Gastroesophageal sphincter (tissue), 3 donors: ENCODE data around the gene NPC1.

Experiments used
- CTCF ChIP-seq, 4 experiments: fragments of 200-600 bp in 2 of 4; fragments of 450-650 bp in 2 of 4; sonication (generic) in 1 of 4; IDR thresholded peaks; one replicate each; pipeline ENCODE4 v1.5.1; 2017 to 2019; ENCODE audit warnings: antibody characterized with exemption in 4 of 4, mild to moderate bottlenecking in 2 of 4, moderate library complexity in 2 of 4
- EP300 ChIP-seq: sonication (generic); formaldehyde crosslinking; IDR thresholded peaks from one replicate; pipeline ENCODE4 v1.6.1; 2017; ENCODE audit warnings: antibody characterized with exemption, mild to moderate bottlenecking

- TF ChIP-seq EP300, result no peak
- TF ChIP-seq CTCF (IDR thresholded peaks at IDR 0.05), result no peak
Measured at GRCh38 chr18:23502516-23503037, 83.7 kb downstream of the NPC1 start.
